ENCODE results near the gene TM4SF4.
A peak's percentile ranks its signal among the peaks of the same experiment; 100 is the strongest.

TM4SF4 gene

GRCh38 chr3:149487598-149488197, 13.2 kb downstream of the TM4SF4 start:
- H3K36me3 ChIP-seq (replicated peaks; ENCODE audit: low read depth, low read length): no peaks in the 10 kb centered on the region
- H3K9ac ChIP-seq (ENCODE audit: low read length): no peak overlapping the region
- H3K79me2 ChIP-seq (ENCODE audit: low read length): no peaks in the 10 kb centered on the region
- H3K27me3 ChIP-seq (ENCODE audit: low read depth, low read length): peaks cover 21% of the 10 kb centered on the region
- no peak overlapping the region for H3K4me3 ChIP-seq (ENCODE audit: low read length)
- H3K4me2 ChIP-seq (ENCODE audit: low read length): no peak overlapping the region
- peaks cover 3% of the 10 kb centered on the region; the same call in 1 of the 2 replicates for H3K4me1 ChIP-seq (ENCODE audit: low read length)
- TF ChIP-seq, protein P1, sequence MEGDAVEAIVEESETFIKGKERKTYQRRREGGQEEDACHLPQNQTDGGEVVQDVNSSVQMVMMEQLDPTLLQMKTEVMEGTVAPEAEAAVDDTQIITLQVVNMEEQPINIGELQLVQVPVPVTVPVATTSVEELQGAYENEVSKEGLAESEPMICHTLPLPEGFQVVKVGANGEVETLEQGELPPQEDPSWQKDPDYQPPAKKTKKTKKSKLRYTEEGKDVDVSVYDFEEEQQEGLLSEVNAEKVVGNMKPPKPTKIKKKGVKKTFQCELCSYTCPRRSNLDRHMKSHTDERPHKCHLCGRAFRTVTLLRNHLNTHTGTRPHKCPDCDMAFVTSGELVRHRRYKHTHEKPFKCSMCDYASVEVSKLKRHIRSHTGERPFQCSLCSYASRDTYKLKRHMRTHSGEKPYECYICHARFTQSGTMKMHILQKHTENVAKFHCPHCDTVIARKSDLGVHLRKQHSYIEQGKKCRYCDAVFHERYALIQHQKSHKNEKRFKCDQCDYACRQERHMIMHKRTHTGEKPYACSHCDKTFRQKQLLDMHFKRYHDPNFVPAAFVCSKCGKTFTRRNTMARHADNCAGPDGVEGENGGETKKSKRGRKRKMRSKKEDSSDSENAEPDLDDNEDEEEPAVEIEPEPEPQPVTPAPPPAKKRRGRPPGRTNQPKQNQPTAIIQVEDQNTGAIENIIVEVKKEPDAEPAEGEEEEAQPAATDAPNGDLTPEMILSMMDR (IDR thresholded peaks at IDR 0.05; ENCODE audit: low read depth, low read length): peak; percentile 50
- no peak for TF ChIP-seq EZH2phosphoT487 (IDR thresholded peaks at IDR 0.05; ENCODE audit: low read depth)
- no peaks in the 10 kb centered on the region for H3K9me3 ChIP-seq (ENCODE audit: insufficient read depth, low read length)
- no peak overlapping the region for H2AFZ ChIP-seq (ENCODE audit: low read depth, low read length)
- no peak overlapping the region for H3K27ac ChIP-seq (ENCODE audit: low read length)
- H4K20me1 ChIP-seq (ENCODE audit: insufficient read depth, low read length): no peaks in the 10 kb centered on the region

DNA sequence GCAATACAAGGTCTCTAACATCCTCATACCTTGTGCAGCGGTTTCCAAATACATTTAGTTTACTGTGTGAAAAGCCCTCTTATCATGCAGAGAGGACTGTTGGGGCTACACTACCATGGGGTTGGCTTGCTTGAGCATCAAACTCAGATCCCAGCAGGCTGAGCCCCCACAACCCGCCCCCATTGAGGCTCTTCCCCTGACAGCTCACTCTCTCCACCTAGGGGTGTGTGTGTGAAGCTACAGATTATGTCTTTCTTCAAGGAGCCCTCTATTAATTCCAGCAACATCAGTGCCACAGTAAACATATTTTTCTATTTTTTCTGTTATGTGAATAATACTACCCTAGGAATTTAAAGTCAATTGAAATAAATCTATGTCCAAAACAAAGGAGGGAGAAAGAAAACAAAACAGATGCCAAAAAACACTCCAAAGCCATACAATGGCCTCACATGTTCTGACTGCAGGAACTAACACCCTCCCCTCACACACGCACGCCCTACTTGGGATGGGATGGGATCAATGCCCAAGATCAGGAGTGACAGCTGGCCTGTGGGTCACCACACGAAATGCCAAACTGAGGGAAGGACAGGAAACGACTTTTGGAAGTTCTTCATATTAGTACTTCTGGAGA, 14.7 kb downstream of the TM4SF4 start:
- H3K4me1 ChIP-seq (ENCODE audit: low read length): peaks cover 3% of the 10 kb centered on the region; the same call in 1 of the 2 replicates
- TF ChIP-seq, protein P1 (IDR thresholded peaks at IDR 0.05; ENCODE audit: low read depth, low read length): peak; percentile 75
- TF ChIP-seq EZH2phosphoT487 (IDR thresholded peaks at IDR 0.05; ENCODE audit: low read depth): no peak
- peaks cover 31% of the 10 kb centered on the region for H3K27me3 ChIP-seq (ENCODE audit: low read depth, low read length)
- H4K20me1 ChIP-seq (ENCODE audit: insufficient read depth, low read length): no peaks in the 10 kb centered on the region
- no peak overlapping the region for H3K27ac ChIP-seq (ENCODE audit: low read length)
- H2AFZ ChIP-seq (ENCODE audit: low read depth, low read length): no peak overlapping the region
- H3K4me3 ChIP-seq (ENCODE audit: low read length): no peak overlapping the region
- H3K9ac ChIP-seq (ENCODE audit: low read length): no peak overlapping the region
- peak overlapping the region; percentile 37 for H3K4me2 ChIP-seq (ENCODE audit: low read length)
- H3K36me3 ChIP-seq (replicated peaks; ENCODE audit: low read depth, low read length): no peaks in the 10 kb centered on the region
- no peaks in the 10 kb centered on the region for H3K79me2 ChIP-seq (ENCODE audit: low read length)
- H3K9me3 ChIP-seq (ENCODE audit: insufficient read depth, low read length): no peaks in the 10 kb centered on the region

DNA sequence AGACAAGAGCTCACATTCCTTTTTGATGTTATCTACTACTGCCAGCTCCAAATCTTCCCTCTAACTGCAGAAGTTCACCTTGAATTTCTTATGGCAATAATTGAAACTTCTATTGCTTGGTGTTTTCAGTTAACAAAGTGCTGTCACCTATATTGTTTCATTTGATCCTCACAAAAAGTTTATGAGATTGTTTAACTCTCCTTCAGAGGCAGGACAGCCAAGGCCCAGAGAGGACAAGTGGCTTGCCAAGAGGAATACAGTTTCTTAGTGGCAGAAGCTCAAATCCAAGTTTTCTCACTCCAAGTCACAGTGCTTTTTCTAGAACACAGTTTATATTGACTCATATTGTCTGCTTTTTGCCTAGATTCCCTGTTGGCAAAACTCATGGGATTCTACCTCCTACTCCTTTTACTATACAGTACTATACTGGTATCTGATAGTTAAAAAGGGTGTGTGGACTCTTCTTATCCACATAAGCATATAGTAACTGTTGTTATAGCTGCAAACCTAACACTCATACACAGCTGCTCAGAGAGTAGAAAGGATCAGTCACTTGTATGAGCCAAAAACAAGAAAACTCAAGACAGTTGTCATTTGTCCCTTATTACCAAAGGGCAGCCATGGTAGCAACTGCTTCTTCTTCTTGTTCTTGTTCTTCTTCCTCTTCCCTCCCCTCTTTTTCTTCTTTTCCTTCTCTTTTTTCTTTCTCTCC, 15.9 kb downstream of the TM4SF4 start:
- Histone ChIP-seq H3K27me3 (ENCODE audit: low read depth, low read length) (peaks cover 31% of the 10 kb centered on the region), H3K4me2 (ENCODE audit: low read length) (no peak overlapping the region)
- TF ChIP-seq, protein P1 (IDR thresholded peaks at IDR 0.05; ENCODE audit: low read depth, low read length): no peak
- TF ChIP-seq EZH2phosphoT487 (IDR thresholded peaks at IDR 0.05; ENCODE audit: low read depth): no peak

More for the DNA sequence above, 15.9 kb downstream of the TM4SF4 start:
- Histone ChIP-seq H3K4me1 (ENCODE audit: low read length) (peaks cover 3% of the 10 kb centered on the region; the same call in 1 of the 2 replicates), H3K4me3 (ENCODE audit: low read length) (no peak overlapping the region), H4K20me1 (ENCODE audit: insufficient read depth, low read length) (no peaks in the 10 kb centered on the region), H3K9me3 (ENCODE audit: insufficient read depth, low read length) (no peaks in the 10 kb centered on the region), H3K79me2 (ENCODE audit: low read length) (no peaks in the 10 kb centered on the region), H3K36me3 (replicated peaks; ENCODE audit: low read depth, low read length) (no peaks in the 10 kb centered on the region), H3K9ac (ENCODE audit: low read length) (no peak overlapping the region), H2AFZ (ENCODE audit: low read depth, low read length) (no peak overlapping the region), H3K27ac (ENCODE audit: low read length) (no peak overlapping the region)
